H1 (cell line): ENCODE data around the gene KCTD16. TPM values are rescaled to one million over a fixed set of nuclear protein-coding genes. Genes with fewer than 3 reads are reported as not detected.
A peak's percentile ranks its signal among the peaks of the same experiment; 100 is the strongest.

ENCODE experiments used
- CTCF ChIA-PET: fragments of 300-600 bp; sonication (Branson Sonifier 250); formaldehyde crosslinking; loops from one replicate; lab custom pipeline; 2021; ENCODE audit not compliant: partially characterized antibody; lab: Charles Lee
- POLR2A ChIA-PET: fragments of 300-600 bp; sonication (Branson Sonifier 250); formaldehyde crosslinking; loops from one replicate; lab custom pipeline; 2021; ENCODE audit warnings: inconsistent platforms; ENCODE audit not compliant: partially characterized antibody; lab: Charles Lee
- DNase-seq, 2 experiments: peaks; one replicate each; pipeline versions ENCODE4 v3.0.0 to v3.0.0-alpha.2; 2010 to 2022; ENCODE audit warnings: low spot score in 2 of 2, low read depth in 1 of 2, mixed read lengths in 1 of 2
- FAIRE-seq: peaks from 2 replicates; lab custom pipeline; 2011; peaks lifted over from hg19 to GRCh38; lab: Jason Lieb, UNC
- H2AFZ ChIP-seq: 2 replicates; pipeline ENCODE4 v1.8.1; 2012; ENCODE audit warnings: low read length, inconsistent platforms
- H2AK5ac ChIP-seq: 2 replicates; pipeline ENCODE4 v1.6.1; 2013; ENCODE audit warnings: low read depth, low read length
- H2BK120ac ChIP-seq: replicated peaks from 2 replicates; pipeline ENCODE3; 2013; ENCODE audit warnings: low read depth, low read length, inconsistent platforms
- H2BK12ac ChIP-seq: 2 replicates; pipeline ENCODE4 v1.6.1; 2013; ENCODE audit warnings: low read depth, low read length
- H2BK15ac ChIP-seq: 2 replicates; pipeline ENCODE4 v1.6.1; 2013; ENCODE audit warnings: low read length
- H2BK20ac ChIP-seq: 2 replicates; pipeline ENCODE4 v1.6.1; 2013; ENCODE audit warnings: low read length
- H2BK5ac ChIP-seq: 2 replicates; pipeline ENCODE4 v1.6.1; 2013; ENCODE audit warnings: low read depth, low read length
- H3K14ac ChIP-seq: 2 replicates; pipeline ENCODE4 v1.6.1; 2013; ENCODE audit warnings: inconsistent platforms; ENCODE audit not compliant: insufficient read length
- H3K18ac ChIP-seq: 2 replicates; pipeline ENCODE4 v1.6.1; 2013; ENCODE audit warnings: low read length; ENCODE audit errors: extremely low read depth
- H3K23ac ChIP-seq: 2 replicates; pipeline ENCODE4 v1.6.1; 2013; ENCODE audit warnings: inconsistent platforms; ENCODE audit not compliant: insufficient read length
- H3K23me2 ChIP-seq: 2 replicates; pipeline ENCODE4 v1.6.1; 2013; ENCODE audit warnings: low read depth, low read length
- H3K27ac ChIP-seq: 2 replicates; pipeline ENCODE4 v1.6.1; 2011; ENCODE audit warnings: low read depth, low read length, inconsistent platforms
- H3K27me3 ChIP-seq, 4 experiments: replicated peaks in 1 of 4; 1 replicate in 1 of 4; 2 replicates in 3 of 4; pipeline versions ENCODE4 v1.6.1 to v1.8.1; 2011 to 2013; ENCODE audit warnings: low read length in 3 of 4, mild to moderate bottlenecking in 3 of 4, inconsistent platforms in 2 of 4, mixed read lengths in 2 of 4, moderate library complexity in 1 of 4; ENCODE audit not compliant: control insufficient read depth in 3 of 4, insufficient read depth in 3 of 4; ENCODE audit errors: extremely low read depth in 1 of 4
- H3K36me3 ChIP-seq, 4 experiments: 2 replicates each; pipeline versions ENCODE4 v1.6.1 to v1.8.1; 2011 to 2013; ENCODE audit warnings: mild to moderate bottlenecking in 4 of 4, low read length in 3 of 4, moderate library complexity in 2 of 4, control low read depth in 1 of 4, inconsistent platforms in 1 of 4; ENCODE audit not compliant: insufficient read depth in 4 of 4, control insufficient read depth in 2 of 4
- H3K4ac ChIP-seq: replicated peaks from 2 replicates; pipeline ENCODE3; 2013; ENCODE audit warnings: low read length, low read depth, mixed read lengths, inconsistent platforms; ENCODE audit not compliant: insufficient read length
- H3K4me1 ChIP-seq, 4 experiments: replicated peaks in 1 of 4; 1 replicate in 1 of 4; 2 replicates in 3 of 4; pipeline versions ENCODE4 v1.6.1 to v1.8.1; 2011 to 2013; ENCODE audit warnings: low read length in 3 of 4, inconsistent platforms in 2 of 4, mixed read lengths in 1 of 4; ENCODE audit not compliant: insufficient read depth in 4 of 4, control insufficient read depth in 3 of 4
- H3K4me2 ChIP-seq, 2 experiments: 2 replicates each; pipeline versions ENCODE4 v1.6.1 to v1.8.1; 2011 to 2013; ENCODE audit warnings: low read depth in 2 of 2, low read length in 2 of 2, control low read depth in 1 of 2, inconsistent platforms in 1 of 2, mild to moderate bottlenecking in 1 of 2; ENCODE audit not compliant: insufficient read depth in 1 of 2
- H3K4me3 ChIP-seq, 4 experiments: fragments of 200-600, 300-600 bp in 1 of 4; sonication (generic), shearing (Covaris generic), sonication (Bioruptor Twin) in 1 of 4; 2 replicates each; pipeline versions ENCODE4 v1.5.1 to v1.8.1; 2011 to 2016; ENCODE audit warnings: low read length in 4 of 4, low read depth in 3 of 4, control low read depth in 2 of 4, inconsistent platforms in 2 of 4, mild to moderate bottlenecking in 2 of 4, mixed read lengths in 1 of 4, moderate library complexity in 1 of 4; ENCODE audit not compliant: insufficient read depth in 2 of 4; ENCODE audit errors: extremely low read depth in 1 of 4
- H3K56ac ChIP-seq: replicated peaks from 2 replicates; pipeline ENCODE3; 2013; ENCODE audit warnings: low read depth, mild to moderate bottlenecking, mixed read lengths, low read length, inconsistent platforms; ENCODE audit not compliant: insufficient read length
- H3K79me1 ChIP-seq: 2 replicates; pipeline ENCODE4 v1.6.1; 2013; ENCODE audit warnings: low read depth, low read length, control low read depth
- H3K79me2 ChIP-seq, 2 experiments: 2 replicates each; pipeline versions ENCODE4 v1.6.1 to v1.8.1; 2012 to 2013; ENCODE audit warnings: low read length in 2 of 2, mild to moderate bottlenecking in 2 of 2, inconsistent platforms in 1 of 2; ENCODE audit not compliant: insufficient read depth in 2 of 2, control insufficient read depth in 1 of 2
- H3K9ac ChIP-seq, 4 experiments: replicated peaks in 1 of 4; 1 replicate in 1 of 4; 2 replicates in 3 of 4; pipeline versions ENCODE4 v1.6.1 to v1.8.1; 2011 to 2013; ENCODE audit warnings: low read depth in 3 of 4, low read length in 3 of 4, control low read depth in 2 of 4, mild to moderate bottlenecking in 2 of 4, moderate library complexity in 2 of 4, inconsistent platforms in 1 of 4; ENCODE audit errors: extremely low read depth in 1 of 4
- H3K9me3 ChIP-seq, 2 experiments: 2 replicates each; pipeline versions ENCODE4 v1.6.1 to v1.8.1; 2012 to 2013; ENCODE audit warnings: mild to moderate bottlenecking in 2 of 2, moderate library complexity in 2 of 2, control low read depth in 1 of 2, inconsistent platforms in 1 of 2, low read depth in 1 of 2, low read length in 1 of 2, mixed read lengths in 1 of 2; ENCODE audit not compliant: insufficient read depth in 2 of 2
- H4K20me1 ChIP-seq, 2 experiments: replicated peaks in 1 of 2; 2 replicates each; pipeline versions ENCODE3 to v1.8.1; 2011 to 2013; ENCODE audit warnings: inconsistent platforms in 2 of 2, low read length in 2 of 2, mild to moderate bottlenecking in 1 of 2; ENCODE audit not compliant: insufficient read depth in 2 of 2, control insufficient read depth in 1 of 2
- H4K5ac ChIP-seq: 2 replicates; pipeline ENCODE4 v1.6.1; 2013; ENCODE audit warnings: low read length, low read depth, mixed read lengths, inconsistent platforms; ENCODE audit not compliant: insufficient read length
- H4K8ac ChIP-seq: 2 replicates; pipeline ENCODE4 v1.8.0; 2013; ENCODE audit warnings: mild to moderate bottlenecking, moderate library complexity, low read length, inconsistent platforms; ENCODE audit not compliant: insufficient read depth; ENCODE audit errors: extremely low read depth
- H4K91ac ChIP-seq: replicated peaks from 2 replicates; pipeline ENCODE3; 2013; ENCODE audit warnings: low read length, mixed read lengths, inconsistent platforms; ENCODE audit not compliant: insufficient read length
- ATF3 ChIP-seq: IDR thresholded peaks from 2 replicates; pipeline ENCODE4 v1.6.1; 2011; ENCODE audit warnings: low read depth, mild to moderate bottlenecking, low read length; ENCODE audit not compliant: insufficient read depth
- EZH2 ChIP-seq: fragments of 200-600 bp; sonication (generic); IDR thresholded peaks from 2 replicates; pipeline ENCODE4 v1.7.1; 2012; ENCODE audit warnings: low read depth, mild to moderate bottlenecking, moderate library complexity, low read length, inconsistent platforms; ENCODE audit not compliant: severe bottlenecking
- GTF2F1 ChIP-seq: IDR thresholded peaks from 2 replicates; pipeline ENCODE4 v1.6.1; 2012; ENCODE audit warnings: low read depth, low read length, improper control_type of control experiment, borderline replicate concordance
- POLR2AphosphoS5 ChIP-seq: IDR thresholded peaks from 2 replicates; pipeline ENCODE4 v1.6.1; 2011; ENCODE audit warnings: low read depth, low read length
- SAP30 ChIP-seq: fragments of 300-600 bp; sonication (generic); IDR thresholded peaks from 2 replicates; pipeline ENCODE4 v1.7.1; 2012; ENCODE audit warnings: low read length, moderate library complexity, mild to moderate bottlenecking, inconsistent platforms; ENCODE audit not compliant: insufficient read depth, insufficient replicate concordance
- SIN3A ChIP-seq, 2 experiments: IDR thresholded peaks in 1 of 2; conservative IDR thresholded peaks in 1 of 2; 2 replicates each; pipeline ENCODE4 v1.6.1; 2011 to 2012; ENCODE audit warnings: low read length in 2 of 2, improper control_type of control experiment in 1 of 2, low read depth in 1 of 2, mild to moderate bottlenecking in 1 of 2
- TBP ChIP-seq: IDR thresholded peaks from 2 replicates; pipeline ENCODE4 v1.6.1; 2011; ENCODE audit warnings: low read depth, low read length, improper control_type of control experiment
- YY1 ChIP-seq: IDR thresholded peaks from 2 replicates; pipeline ENCODE4 v1.6.1; 2011; ENCODE audit warnings: low read depth, mild to moderate bottlenecking, low read length
- WGBS, 2 experiments: shearing (Covaris generic) in 1 of 2; methylation state at CpG; one replicate each; pipeline versions ENCODE4 v1.1.6 to v1.1.7; 2013 to 2015; ENCODE audit warnings: low lambda C conversion rate in 2 of 2, mixed read lengths in 2 of 2, inconsistent platforms in 1 of 2, low coverage in 1 of 2, missing lambda C conversion rate in 1 of 2; ENCODE audit not compliant: insufficient replicate concordance in 2 of 2, insufficient coverage in 1 of 2, insufficient read length in 1 of 2; ENCODE audit errors: extremely low coverage in 1 of 2, missing lambda C conversion rate in 1 of 2; 5-methylcytosine and 5-hydroxymethylcytosine counted together
- polyA plus RNA-seq, 7 experiments: library from polyadenylated mRNA; depleted of rRNA in 3 of 7; stranded (reverse) in 5 of 7; unstranded in 2 of 7; fragments of >200 nt in 5 of 7; fragments of 200-250 nt in 2 of 7; gene quantifications; 1 replicate in 5 of 7; 2 replicates in 1 of 7; 4 replicates in 1 of 7; pipeline versions ENCODE4 v1.2.1 to v1.2.3, GENCODE V29; 2011 to 2013; ENCODE audit warnings: missing spikeins in 2 of 7, mixed read lengths in 2 of 7
- total RNA-seq: library from RNA; stranded (reverse); fragmentation: NEBNext Ultra II Directional; extraction: Animal tissue kit (Norgen Biotek cat#: 25700); gene quantifications from 2 replicates; pipeline ENCODE4 v1.2.1, GENCODE V29; 2021
- TF ChIP-seq, protein P1 (sequence below), 3 experiments: IDR thresholded peaks; 1 replicate in 2 of 3; 2 replicates in 1 of 3; pipeline versions ENCODE4 v1.5.1 to v1.6.1; 2011; ENCODE audit warnings: low read length in 3 of 3, mild to moderate bottlenecking in 3 of 3, inconsistent platforms in 2 of 3, low read depth in 1 of 3, moderate library complexity in 1 of 3; ENCODE audit not compliant: insufficient read depth in 1 of 3; ENCODE audit errors: control extremely low read depth in 1 of 3

The KCTD16 gene
- total and polyA plus RNA-seq, 2 of the 8 experiments (the other 6 are each of a cell fraction or from before 2014, with no cell fraction given), result 0.03 to 0.24 TPM

DNA sequence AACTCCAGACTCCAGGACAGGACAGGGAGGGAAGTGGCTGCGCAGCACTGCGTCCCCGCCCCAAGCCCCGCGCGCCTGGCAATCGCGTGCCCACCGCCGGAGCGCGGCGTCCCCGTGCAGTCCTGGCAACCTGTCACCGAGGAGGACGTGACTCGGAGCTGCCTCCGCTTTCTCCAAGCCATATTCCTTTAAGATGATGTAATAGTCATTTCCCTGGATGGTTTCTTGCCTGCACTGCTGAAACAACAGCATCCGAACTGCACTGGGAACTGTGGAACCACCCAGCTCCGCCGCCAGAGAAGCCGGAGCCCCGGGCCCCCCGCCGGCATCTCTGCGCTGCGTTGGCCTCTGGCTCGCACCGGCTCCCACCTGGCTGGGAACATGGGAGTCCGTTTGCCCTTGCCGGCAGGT, 34.5 kb downstream of the KCTD16 start:
- Histone ChIP-seq H4K20me1 (no peaks in the 10 kb centered on the region), H3K4me2 (peak overlapping the region; percentile 81 to 88), H4K8ac (no peak overlapping the region), H3K4ac (no peak overlapping the region), H3K27ac (no peak overlapping the region), H2BK120ac (no peak overlapping the region), H2BK5ac (no peak overlapping the region), H3K79me2 (no peaks in the 10 kb centered on the region), H2BK15ac (no peak overlapping the region), H3K9me3 (no peaks in the 10 kb centered on the region), H3K9ac (peak overlapping the region in 1 of 4 experiments; percentile 63; a peak in 2 of 7 replicates), H3K36me3 (no peaks in the 10 kb centered on the region), H3K56ac (no peak overlapping the region), H2AK5ac (no peak overlapping the region), H3K23ac (no peak overlapping the region), H3K27me3 (peaks cover 0 to 10% (median 4%) of the 10 kb centered on the region in 4 experiments; a peak in 3 of 7 replicates), H3K23me2 (0 out of 2 replicates have a peak, but pooled peaks cover 4% of the 10 kb centered on the region), H3K14ac (no peak overlapping the region), H2BK12ac (no peak overlapping the region), H2BK20ac (no peak overlapping the region), H3K79me1 (no peaks in the 10 kb centered on the region), H2AFZ (peak overlapping the region; percentile 36; the same call in 1 of the 2 replicates), H3K4me1 (peaks cover 0 to 3% (median 0%) of the 10 kb centered on the region in 4 experiments; a peak in 2 of 7 replicates), H3K18ac (peak overlapping the region; percentile 29; the same call in 1 of the 2 replicates), H3K4me3 (peak overlapping the region; percentile 30 to 69 (median 61)), H4K91ac (no peak overlapping the region), H4K5ac (no peak overlapping the region)
- DNase-seq, result peak in 1 of 2 experiments; percentile 76
- CTCF ChIA-PET, result interaction anchor here (0.6 to 7.0 kb wide), 17 partner anchors 9 to 1194 kb away, joined by 3 to 71 read pairs (median 4); no protein-coding TSS in a partner anchor
- FAIRE-seq, result no peak
- 3% methylated on average over 31 of the region's 31 CpGs; no CpG with 5 or more reads in 1 of the 2 experiments for WGBS, 2 experiments
- POLR2A ChIA-PET, result interaction anchor here (1.4 kb wide), 1 partner anchor 107 kb away, joined by 3 read pairs; no protein-coding TSS in a partner anchor
- TF ChIP-seq EZH2 (no peak), TBP (no peak), GTF2F1 (no peak), YY1 (no peak), ATF3 (no peak), POLR2AphosphoS5 (no peak), SAP30 (no peak), SIN3A (conservative IDR thresholded peaks at IDR 0.05 in 1 of 2, IDR thresholded peaks at IDR 0.05 in 1 of 2; ENCODE audit: low read depth in 1 of 2, low read length in 2 of 2) (no peak)
- TF ChIP-seq, protein P1, sequence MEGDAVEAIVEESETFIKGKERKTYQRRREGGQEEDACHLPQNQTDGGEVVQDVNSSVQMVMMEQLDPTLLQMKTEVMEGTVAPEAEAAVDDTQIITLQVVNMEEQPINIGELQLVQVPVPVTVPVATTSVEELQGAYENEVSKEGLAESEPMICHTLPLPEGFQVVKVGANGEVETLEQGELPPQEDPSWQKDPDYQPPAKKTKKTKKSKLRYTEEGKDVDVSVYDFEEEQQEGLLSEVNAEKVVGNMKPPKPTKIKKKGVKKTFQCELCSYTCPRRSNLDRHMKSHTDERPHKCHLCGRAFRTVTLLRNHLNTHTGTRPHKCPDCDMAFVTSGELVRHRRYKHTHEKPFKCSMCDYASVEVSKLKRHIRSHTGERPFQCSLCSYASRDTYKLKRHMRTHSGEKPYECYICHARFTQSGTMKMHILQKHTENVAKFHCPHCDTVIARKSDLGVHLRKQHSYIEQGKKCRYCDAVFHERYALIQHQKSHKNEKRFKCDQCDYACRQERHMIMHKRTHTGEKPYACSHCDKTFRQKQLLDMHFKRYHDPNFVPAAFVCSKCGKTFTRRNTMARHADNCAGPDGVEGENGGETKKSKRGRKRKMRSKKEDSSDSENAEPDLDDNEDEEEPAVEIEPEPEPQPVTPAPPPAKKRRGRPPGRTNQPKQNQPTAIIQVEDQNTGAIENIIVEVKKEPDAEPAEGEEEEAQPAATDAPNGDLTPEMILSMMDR (IDR thresholded peaks at IDR 0.05; ENCODE audit: control extremely low read depth in 1 of 3, insufficient read depth in 1 of 3, low read depth in 1 of 3, low read length in 3 of 3), result no peak
